ENCODE results near the gene C10orf90.

- TF ChIP-seq, protein P1, sequence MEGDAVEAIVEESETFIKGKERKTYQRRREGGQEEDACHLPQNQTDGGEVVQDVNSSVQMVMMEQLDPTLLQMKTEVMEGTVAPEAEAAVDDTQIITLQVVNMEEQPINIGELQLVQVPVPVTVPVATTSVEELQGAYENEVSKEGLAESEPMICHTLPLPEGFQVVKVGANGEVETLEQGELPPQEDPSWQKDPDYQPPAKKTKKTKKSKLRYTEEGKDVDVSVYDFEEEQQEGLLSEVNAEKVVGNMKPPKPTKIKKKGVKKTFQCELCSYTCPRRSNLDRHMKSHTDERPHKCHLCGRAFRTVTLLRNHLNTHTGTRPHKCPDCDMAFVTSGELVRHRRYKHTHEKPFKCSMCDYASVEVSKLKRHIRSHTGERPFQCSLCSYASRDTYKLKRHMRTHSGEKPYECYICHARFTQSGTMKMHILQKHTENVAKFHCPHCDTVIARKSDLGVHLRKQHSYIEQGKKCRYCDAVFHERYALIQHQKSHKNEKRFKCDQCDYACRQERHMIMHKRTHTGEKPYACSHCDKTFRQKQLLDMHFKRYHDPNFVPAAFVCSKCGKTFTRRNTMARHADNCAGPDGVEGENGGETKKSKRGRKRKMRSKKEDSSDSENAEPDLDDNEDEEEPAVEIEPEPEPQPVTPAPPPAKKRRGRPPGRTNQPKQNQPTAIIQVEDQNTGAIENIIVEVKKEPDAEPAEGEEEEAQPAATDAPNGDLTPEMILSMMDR (conservative IDR thresholded peaks at IDR 0.05), result no peak
- TF ChIP-seq EZH2 (IDR thresholded peaks at IDR 0.05; ENCODE audit: low read depth), result no peak
Observed at GRCh38 chr10:126520751-126521317, 149.7 kb downstream of the C10orf90 start.

All from PC-9 (cell line).